ENCODE measurements around the gene DYNLL2.

Gene DYNLL2

DNA sequence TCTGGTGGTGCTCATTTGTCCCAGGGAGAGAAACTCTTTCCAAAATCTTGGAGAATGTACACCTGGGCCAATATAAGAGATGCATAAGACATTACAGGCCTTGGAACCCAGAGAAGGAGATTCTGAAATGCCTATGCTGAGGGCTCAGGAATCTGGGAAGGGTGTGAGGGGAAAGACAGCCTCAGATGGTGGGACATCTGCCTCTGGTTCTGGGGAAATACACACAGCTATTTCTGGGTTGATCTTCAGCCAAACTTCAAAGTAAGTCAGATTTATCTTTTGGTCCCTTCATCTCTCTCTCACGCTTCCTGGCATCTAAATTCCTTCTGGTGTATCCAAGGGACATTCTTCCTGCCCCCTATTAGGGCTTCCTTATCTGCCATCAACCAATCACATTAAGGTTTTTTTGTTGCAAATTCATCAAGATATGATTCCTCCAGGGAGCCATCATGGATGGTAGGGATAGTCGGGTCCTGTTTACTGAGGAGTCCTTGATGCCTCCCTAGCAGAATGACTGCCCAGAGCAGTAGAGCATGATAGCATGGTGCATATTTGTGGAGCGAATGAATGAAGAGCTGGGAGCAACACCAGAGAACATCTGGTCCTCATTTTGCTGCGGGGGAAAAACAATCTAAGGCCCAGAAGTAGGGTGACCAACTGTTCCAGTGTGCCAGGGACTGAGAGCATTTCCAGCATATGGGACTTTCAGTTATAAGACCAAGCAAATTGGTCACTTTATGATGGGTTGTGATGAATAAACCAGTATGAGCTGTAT lies 35.7 kb upstream of the DYNLL2 start:
- H3K4me3 ChIP-seq (ENCODE audit: low read depth, low read length) = no peak overlapping the region
- TF ChIP-seq, protein P1, sequence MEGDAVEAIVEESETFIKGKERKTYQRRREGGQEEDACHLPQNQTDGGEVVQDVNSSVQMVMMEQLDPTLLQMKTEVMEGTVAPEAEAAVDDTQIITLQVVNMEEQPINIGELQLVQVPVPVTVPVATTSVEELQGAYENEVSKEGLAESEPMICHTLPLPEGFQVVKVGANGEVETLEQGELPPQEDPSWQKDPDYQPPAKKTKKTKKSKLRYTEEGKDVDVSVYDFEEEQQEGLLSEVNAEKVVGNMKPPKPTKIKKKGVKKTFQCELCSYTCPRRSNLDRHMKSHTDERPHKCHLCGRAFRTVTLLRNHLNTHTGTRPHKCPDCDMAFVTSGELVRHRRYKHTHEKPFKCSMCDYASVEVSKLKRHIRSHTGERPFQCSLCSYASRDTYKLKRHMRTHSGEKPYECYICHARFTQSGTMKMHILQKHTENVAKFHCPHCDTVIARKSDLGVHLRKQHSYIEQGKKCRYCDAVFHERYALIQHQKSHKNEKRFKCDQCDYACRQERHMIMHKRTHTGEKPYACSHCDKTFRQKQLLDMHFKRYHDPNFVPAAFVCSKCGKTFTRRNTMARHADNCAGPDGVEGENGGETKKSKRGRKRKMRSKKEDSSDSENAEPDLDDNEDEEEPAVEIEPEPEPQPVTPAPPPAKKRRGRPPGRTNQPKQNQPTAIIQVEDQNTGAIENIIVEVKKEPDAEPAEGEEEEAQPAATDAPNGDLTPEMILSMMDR (IDR thresholded peaks at IDR 0.05; ENCODE audit: borderline replicate concordance, insufficient read depth, low read depth, low read length) = no peak

DNA sequence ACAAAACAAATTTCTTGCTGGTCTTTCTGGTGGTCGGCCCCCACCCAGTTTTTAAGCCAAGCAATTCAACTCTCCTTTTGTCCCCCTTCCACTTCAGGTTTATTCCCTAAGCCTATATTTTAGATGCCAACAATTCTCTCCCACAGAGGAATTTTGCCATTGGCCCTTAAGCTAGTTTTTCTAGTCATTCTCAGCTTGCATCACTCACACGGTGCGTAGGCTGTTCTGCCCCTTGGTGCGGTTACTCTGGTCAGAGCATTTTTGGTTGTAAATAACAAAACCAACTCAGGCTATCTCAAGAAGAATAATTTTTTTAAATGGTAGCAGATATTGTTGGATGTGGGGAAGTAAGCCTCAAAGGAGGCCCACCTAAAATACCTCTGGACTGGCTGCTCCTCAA lies 33.7 kb upstream of the DYNLL2 start:
- H3K4me3 ChIP-seq (ENCODE audit: low read depth, low read length) = no peak overlapping the region
- TF ChIP-seq, protein P1 (IDR thresholded peaks at IDR 0.05; ENCODE audit: borderline replicate concordance, insufficient read depth, low read depth, low read length) = no peak

DNA sequence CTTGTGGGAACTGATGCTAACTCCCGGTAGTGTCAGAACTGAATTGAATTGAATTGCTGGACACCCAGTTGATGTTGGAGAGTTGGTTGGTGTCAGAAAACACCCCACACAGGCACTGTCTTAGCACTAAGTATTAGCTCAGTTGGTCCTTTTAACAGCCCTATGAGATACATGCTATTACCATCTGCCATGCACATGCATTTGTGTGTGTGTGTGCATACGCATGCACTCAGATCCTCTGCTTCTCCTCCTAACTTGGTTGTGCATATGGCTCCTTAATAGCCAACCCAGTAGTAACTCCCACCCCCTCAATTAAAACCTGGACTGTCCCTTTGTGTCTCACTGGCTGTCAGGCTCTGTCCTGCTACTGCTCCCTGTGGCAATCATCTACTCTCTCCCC lies 32.3 kb upstream of the DYNLL2 start:
- no peak overlapping the region for H3K4me3 ChIP-seq (ENCODE audit: low read depth, low read length)
- TF ChIP-seq, protein P1 (IDR thresholded peaks at IDR 0.05; ENCODE audit: borderline replicate concordance, insufficient read depth, low read depth, low read length) = no peak

DNA sequence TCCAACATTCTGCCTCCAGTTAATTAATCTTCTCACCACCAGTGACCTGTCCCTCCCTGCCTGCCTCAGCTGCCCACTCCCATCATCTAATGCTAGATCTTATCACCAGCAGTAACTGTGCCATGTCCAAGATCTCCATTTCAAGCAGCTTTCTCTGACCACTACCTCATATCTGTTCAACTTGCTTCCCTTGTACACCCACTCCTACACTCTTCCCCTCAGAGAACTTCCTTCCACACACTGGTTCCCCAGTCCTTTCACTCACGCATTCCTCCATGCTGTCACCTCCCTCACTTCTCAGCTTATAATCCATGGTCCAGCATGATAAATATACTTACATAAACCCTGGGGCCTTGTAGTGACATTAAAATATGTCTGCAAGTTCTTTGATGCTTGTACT lies 31.8 kb upstream of the DYNLL2 start:
- H3K4me3 ChIP-seq (ENCODE audit: low read depth, low read length) = no peak overlapping the region
- TF ChIP-seq, protein P1 (IDR thresholded peaks at IDR 0.05; ENCODE audit: borderline replicate concordance, insufficient read depth, low read depth, low read length) = no peak

DNA sequence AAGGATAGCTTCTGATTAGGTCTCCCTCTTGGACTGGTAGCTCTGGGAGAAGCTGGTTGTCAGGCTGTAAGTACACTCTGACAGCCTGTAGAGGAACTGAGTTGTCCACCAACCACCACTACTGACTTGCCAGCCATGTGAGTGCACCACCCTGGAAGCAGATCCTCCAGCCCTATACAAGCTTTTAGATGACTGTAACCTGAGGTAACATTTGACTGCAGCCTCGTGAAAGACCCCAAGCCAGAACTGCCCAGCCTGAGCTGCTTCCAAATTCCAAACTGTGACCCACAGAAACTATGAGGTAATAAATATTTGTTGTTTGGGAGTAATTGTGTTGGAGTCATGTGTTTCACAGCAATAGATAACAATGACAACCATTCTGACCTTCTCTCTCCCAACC lies 30.8 kb upstream of the DYNLL2 start:
- H3K4me3 ChIP-seq (ENCODE audit: low read depth, low read length) = no peak overlapping the region
- TF ChIP-seq, protein P1 (IDR thresholded peaks at IDR 0.05; ENCODE audit: borderline replicate concordance, insufficient read depth, low read depth, low read length) = no peak

GRCh38 chr17:58052945-58053715 lies 30.1 kb upstream of the DYNLL2 start:
- no peak overlapping the region for H3K4me3 ChIP-seq (ENCODE audit: low read depth, low read length)
- TF ChIP-seq, protein P1 (IDR thresholded peaks at IDR 0.05; ENCODE audit: borderline replicate concordance, insufficient read depth, low read depth, low read length) = no peak

GRCh38 chr17:58054641-58055040 lies 28.6 kb upstream of the DYNLL2 start:
- H3K4me3 ChIP-seq (ENCODE audit: low read depth, low read length) = no peak overlapping the region
- TF ChIP-seq, protein P1 (IDR thresholded peaks at IDR 0.05; ENCODE audit: borderline replicate concordance, insufficient read depth, low read depth, low read length) = no peak
